ENCODE data around the gene LMNB1.

Gene LMNB1

GRCh38 chr5:126866851-126867636, 90.1 kb downstream of the LMNB1 start:
- Histone ChIP-seq H3K4me3 (ENCODE audit: low read length in 2 of 2) (no peak overlapping the region), H3K9ac (ENCODE audit: low read depth in 1 of 2, low read length in 2 of 2) (no peak overlapping the region), H3K27ac (ENCODE audit: low read depth in 2 of 2, low read length in 2 of 2) (no peak overlapping the region), H3K4me1 (ENCODE audit: control insufficient read depth in 2 of 2, insufficient read depth in 2 of 2, low read length in 2 of 2) (no peaks in the 10 kb centered on the region), H3K36me3 (ENCODE audit: control insufficient read depth in 2 of 2, insufficient read depth in 2 of 2, low read length in 2 of 2) (peaks cover 2 to 5% of the 10 kb centered on the region in 2 donors), H3K27me3 (ENCODE audit: control insufficient read depth in 2 of 2, insufficient read depth in 2 of 2, low read length in 2 of 2) (no peaks in the 10 kb centered on the region), H3K9me3 (ENCODE audit: control insufficient read depth in 2 of 2, low read length in 2 of 2) (no peaks in the 10 kb centered on the region)

DNA sequence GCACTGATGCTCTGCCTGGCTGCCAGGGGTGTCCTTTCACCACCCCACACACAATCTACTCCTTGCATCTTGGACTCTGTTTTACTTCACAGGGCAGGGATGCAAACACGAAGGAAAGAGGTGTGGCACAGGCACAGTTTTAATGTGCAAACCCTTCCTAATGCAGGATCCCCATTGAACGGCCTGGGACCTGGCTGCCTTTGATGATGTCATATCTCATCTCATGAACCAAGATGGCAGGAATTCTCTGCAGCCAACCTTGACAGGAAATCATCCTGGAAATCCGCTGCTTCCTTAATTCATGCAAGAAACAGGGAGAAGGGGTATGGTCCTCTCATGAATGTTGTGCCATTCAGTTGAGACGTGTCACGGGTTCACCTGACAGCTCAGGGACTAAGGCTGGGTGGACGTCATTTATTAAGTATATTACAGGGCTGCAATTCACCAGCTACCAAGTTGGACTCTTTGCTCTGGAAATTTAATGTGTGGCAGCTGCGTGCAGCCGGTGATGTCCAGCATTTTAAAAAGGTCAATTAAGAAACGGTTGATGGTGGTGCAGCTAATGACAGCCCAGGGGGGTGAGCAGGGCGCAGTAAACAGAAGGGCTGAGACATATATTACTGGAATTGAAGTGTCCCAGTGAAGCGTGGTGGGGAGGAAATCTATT, 91.5 kb downstream of the LMNB1 start:
- Histone ChIP-seq H3K27ac (ENCODE audit: low read depth in 2 of 2, low read length in 2 of 2) (no peak overlapping the region), H3K36me3 (ENCODE audit: control insufficient read depth in 2 of 2, insufficient read depth in 2 of 2, low read length in 2 of 2) (peaks cover 2 to 12% of the 10 kb centered on the region in 2 donors), H3K27me3 (ENCODE audit: control insufficient read depth in 2 of 2, insufficient read depth in 2 of 2, low read length in 2 of 2) (no peaks in the 10 kb centered on the region), H3K9me3 (ENCODE audit: control insufficient read depth in 2 of 2, low read length in 2 of 2) (no peaks in the 10 kb centered on the region), H3K4me3 (ENCODE audit: low read length in 2 of 2) (peak overlapping the region in 1 of 2 donors; percentile 44), H3K9ac (ENCODE audit: low read depth in 1 of 2, low read length in 2 of 2) (peak overlapping the region in 1 of 2 donors; percentile 6), H3K4me1 (ENCODE audit: control insufficient read depth in 2 of 2, insufficient read depth in 2 of 2, low read length in 2 of 2) (no peaks in the 10 kb centered on the region)

DNA sequence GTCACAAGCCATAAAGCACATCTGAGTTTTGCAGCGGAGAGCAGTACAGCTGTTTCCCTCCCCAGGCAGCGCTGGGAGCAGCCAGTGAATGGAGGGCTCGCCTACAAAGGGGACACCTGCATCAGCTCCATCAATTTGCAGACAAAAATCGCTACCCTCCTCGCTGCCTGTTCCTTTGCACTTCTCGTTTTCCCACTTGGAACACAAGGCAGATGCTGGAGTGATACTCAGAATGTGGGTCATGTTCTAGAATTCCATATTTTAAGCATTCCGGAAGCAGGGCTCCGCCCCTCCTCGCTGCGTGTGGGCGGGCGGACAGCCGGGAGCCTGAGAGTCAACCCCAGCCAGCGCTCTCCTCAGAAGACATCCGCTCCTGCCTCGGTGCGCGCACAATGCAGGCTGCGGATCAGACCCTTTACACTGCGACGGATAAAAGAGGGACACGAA, 92.1 kb downstream of the LMNB1 start:
- Histone ChIP-seq H3K36me3 (ENCODE audit: control insufficient read depth in 2 of 2, insufficient read depth in 2 of 2, low read length in 2 of 2) (peaks cover 2 to 12% of the 10 kb centered on the region in 2 donors), H3K9me3 (ENCODE audit: control insufficient read depth in 2 of 2, low read length in 2 of 2) (no peaks in the 10 kb centered on the region), H3K4me3 (ENCODE audit: low read length in 2 of 2) (peak overlapping the region in 1 of 2 donors; percentile 44), H3K27me3 (ENCODE audit: control insufficient read depth in 2 of 2, insufficient read depth in 2 of 2, low read length in 2 of 2) (no peaks in the 10 kb centered on the region), H3K27ac (ENCODE audit: low read depth in 2 of 2, low read length in 2 of 2) (no peak overlapping the region), H3K9ac (ENCODE audit: low read depth in 1 of 2, low read length in 2 of 2) (peak overlapping the region in 1 of 2 donors; percentile 6), H3K4me1 (ENCODE audit: control insufficient read depth in 2 of 2, insufficient read depth in 2 of 2, low read length in 2 of 2) (no peaks in the 10 kb centered on the region)

DNA sequence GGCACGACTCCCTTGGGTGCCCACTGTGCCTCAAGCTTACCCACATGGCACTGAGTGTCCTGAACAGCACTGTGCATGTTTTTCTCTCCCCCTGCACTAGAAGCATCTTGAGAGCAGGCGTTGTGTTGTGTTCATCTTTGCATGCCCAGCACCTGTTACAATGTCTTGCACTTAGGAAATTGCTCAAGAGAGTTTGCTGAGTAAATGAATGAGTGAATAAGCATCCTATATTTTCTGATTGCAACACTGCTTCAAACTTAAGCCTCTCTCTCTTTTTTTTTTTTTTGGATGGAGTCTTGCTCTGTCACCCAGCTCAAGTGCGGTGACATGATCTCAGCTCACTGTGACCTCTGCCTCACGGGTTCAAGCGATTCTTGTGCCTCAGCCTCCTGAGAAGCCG, 94.5 kb downstream of the LMNB1 start:
- Histone ChIP-seq H3K27ac (ENCODE audit: low read depth in 2 of 2, low read length in 2 of 2) (no peak overlapping the region), H3K4me3 (ENCODE audit: low read length in 2 of 2) (no peak overlapping the region), H3K9me3 (ENCODE audit: control insufficient read depth in 2 of 2, low read length in 2 of 2) (no peaks in the 10 kb centered on the region), H3K36me3 (ENCODE audit: control insufficient read depth in 2 of 2, insufficient read depth in 2 of 2, low read length in 2 of 2) (peaks cover 2 to 28% of the 10 kb centered on the region in 2 donors), H3K27me3 (ENCODE audit: control insufficient read depth in 2 of 2, insufficient read depth in 2 of 2, low read length in 2 of 2) (no peaks in the 10 kb centered on the region), H3K4me1 (ENCODE audit: control insufficient read depth in 2 of 2, insufficient read depth in 2 of 2, low read length in 2 of 2) (no peaks in the 10 kb centered on the region), H3K9ac (ENCODE audit: low read depth in 1 of 2, low read length in 2 of 2) (no peak overlapping the region)

DNA sequence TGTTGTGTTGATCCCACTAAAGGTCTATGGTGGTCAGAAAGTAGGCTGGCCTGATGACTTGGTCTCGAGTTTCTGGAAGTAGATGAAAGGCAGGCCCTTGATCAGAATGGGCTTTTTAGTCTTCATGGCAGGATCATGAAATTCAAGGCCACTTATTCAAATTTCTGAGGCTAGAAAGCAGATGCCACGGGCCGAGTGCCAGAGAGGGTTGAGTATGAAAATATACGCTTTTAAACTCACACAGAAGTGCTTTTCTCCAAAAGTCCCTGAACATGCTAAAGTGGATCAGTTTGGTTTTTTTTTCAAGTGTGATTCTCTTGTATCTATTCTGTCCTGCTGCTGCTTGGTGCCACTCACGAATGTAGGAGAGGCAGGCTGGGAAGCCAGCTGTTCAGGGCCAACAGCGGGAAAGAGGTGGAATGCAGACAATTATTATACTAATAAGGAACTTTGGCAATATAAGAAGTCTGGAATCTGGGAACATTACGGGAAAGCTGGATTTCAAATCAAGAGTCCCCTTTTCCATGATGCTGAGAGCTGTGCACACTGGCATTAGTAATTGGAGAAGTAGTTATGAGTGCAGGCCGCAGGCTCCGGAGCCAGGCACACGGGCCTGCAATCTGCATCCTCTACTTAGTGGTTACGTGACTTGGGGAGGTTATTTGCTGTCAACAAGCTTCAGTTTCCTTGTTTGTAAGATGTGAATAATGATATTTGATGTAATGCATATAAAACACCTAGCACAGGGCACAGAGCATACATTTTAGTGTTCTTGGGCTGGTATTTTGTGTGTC, 95.8 kb downstream of the LMNB1 start:
- Histone ChIP-seq H3K4me1 (ENCODE audit: control insufficient read depth in 2 of 2, insufficient read depth in 2 of 2, low read length in 2 of 2) (peaks cover 0 to 2% of the 10 kb centered on the region in 2 donors), H3K27ac (ENCODE audit: low read depth in 2 of 2, low read length in 2 of 2) (no peak overlapping the region), H3K9me3 (ENCODE audit: control insufficient read depth in 2 of 2, low read length in 2 of 2) (no peaks in the 10 kb centered on the region), H3K36me3 (ENCODE audit: control insufficient read depth in 2 of 2, insufficient read depth in 2 of 2, low read length in 2 of 2) (peaks cover 8 to 33% of the 10 kb centered on the region in 2 donors), H3K9ac (ENCODE audit: low read depth in 1 of 2, low read length in 2 of 2) (no peak overlapping the region), H3K27me3 (ENCODE audit: control insufficient read depth in 2 of 2, insufficient read depth in 2 of 2, low read length in 2 of 2) (no peaks in the 10 kb centered on the region), H3K4me3 (ENCODE audit: low read length in 2 of 2) (no peak overlapping the region)

DNA sequence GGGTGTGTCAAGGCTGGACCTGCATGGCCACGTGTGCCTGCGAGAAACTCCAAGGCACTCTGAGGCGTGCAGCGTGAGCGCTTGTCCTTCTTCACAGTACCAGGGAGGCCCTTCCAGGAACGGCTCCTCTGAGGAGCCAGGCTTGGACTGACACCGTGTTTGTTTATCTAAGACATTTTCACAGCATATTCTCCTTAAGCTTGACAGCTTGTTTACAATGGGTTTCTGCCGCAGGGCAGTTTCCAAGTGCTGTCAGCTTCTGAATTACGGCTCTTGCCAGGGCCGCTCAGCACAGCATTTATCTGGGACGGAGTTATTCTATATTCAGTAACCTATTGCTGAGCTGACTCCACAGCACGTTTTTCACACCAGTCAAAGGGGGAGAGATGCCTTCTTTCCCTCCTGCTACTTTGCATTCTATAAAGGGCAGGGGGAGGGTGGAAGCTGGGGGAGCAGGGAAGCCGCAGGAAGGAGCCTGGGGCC, 98.4 kb downstream of the LMNB1 start:
- Histone ChIP-seq H3K27me3 (ENCODE audit: control insufficient read depth in 2 of 2, insufficient read depth in 2 of 2, low read length in 2 of 2) (no peaks in the 10 kb centered on the region), H3K4me1 (ENCODE audit: control insufficient read depth in 2 of 2, insufficient read depth in 2 of 2, low read length in 2 of 2) (peaks cover 0 to 4% of the 10 kb centered on the region in 2 donors), H3K9me3 (ENCODE audit: control insufficient read depth in 2 of 2, low read length in 2 of 2) (no peaks in the 10 kb centered on the region), H3K27ac (ENCODE audit: low read depth in 2 of 2, low read length in 2 of 2) (no peak overlapping the region), H3K36me3 (ENCODE audit: control insufficient read depth in 2 of 2, insufficient read depth in 2 of 2, low read length in 2 of 2) (peaks cover 15 to 31% of the 10 kb centered on the region in 2 donors), H3K9ac (ENCODE audit: low read depth in 1 of 2, low read length in 2 of 2) (no peak overlapping the region), H3K4me3 (ENCODE audit: low read length in 2 of 2) (no peak overlapping the region)

- Histone ChIP-seq H3K36me3 (ENCODE audit: control insufficient read depth in 2 of 2, insufficient read depth in 2 of 2, low read length in 2 of 2) (peaks cover 14 to 25% of the 10 kb centered on the region in 2 donors), H3K4me3 (ENCODE audit: low read length in 2 of 2) (no peak overlapping the region), H3K27ac (ENCODE audit: low read depth in 2 of 2, low read length in 2 of 2) (no peak overlapping the region), H3K9me3 (ENCODE audit: control insufficient read depth in 2 of 2, low read length in 2 of 2) (no peaks in the 10 kb centered on the region), H3K27me3 (ENCODE audit: control insufficient read depth in 2 of 2, insufficient read depth in 2 of 2, low read length in 2 of 2) (no peaks in the 10 kb centered on the region), H3K9ac (ENCODE audit: low read depth in 1 of 2, low read length in 2 of 2) (no peak overlapping the region), H3K4me1 (ENCODE audit: control insufficient read depth in 2 of 2, insufficient read depth in 2 of 2, low read length in 2 of 2) (peaks cover 0 to 4% of the 10 kb centered on the region in 2 donors)
These were observed 100.7 kb downstream of the LMNB1 start for GRCh38 chr5:126877602-126878001.

DNA sequence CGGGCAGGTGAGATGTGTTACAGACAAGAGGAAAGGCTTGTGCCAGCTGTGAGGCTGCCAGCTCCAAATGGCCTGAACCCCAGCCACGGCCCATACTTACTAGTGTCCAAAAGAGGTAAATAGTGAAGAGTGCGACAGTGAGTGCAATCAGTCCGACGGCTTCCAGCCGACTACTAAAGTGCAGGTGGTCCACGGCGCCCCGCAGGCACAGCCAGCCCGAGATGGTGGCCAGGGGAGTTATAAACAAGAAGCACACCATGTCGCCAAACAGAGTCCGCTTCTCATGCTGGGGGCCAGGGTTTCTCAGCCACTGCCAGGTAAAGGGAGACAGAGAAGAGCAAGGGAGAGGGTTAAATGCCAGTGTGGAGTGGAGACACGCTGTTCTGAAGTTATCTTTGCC, 101.1 kb downstream of the LMNB1 start:
- no peaks in the 10 kb centered on the region for H3K9me3 ChIP-seq (ENCODE audit: control insufficient read depth in 2 of 2, low read length in 2 of 2)
- no peak overlapping the region for H3K9ac ChIP-seq (ENCODE audit: low read depth in 1 of 2, low read length in 2 of 2)
- H3K4me3 ChIP-seq (ENCODE audit: low read length in 2 of 2) = no peak overlapping the region
- peaks cover 0 to 4% of the 10 kb centered on the region in 2 donors for H3K4me1 ChIP-seq (ENCODE audit: control insufficient read depth in 2 of 2, insufficient read depth in 2 of 2, low read length in 2 of 2)
- H3K36me3 ChIP-seq (ENCODE audit: control insufficient read depth in 2 of 2, insufficient read depth in 2 of 2, low read length in 2 of 2) = peaks cover 14 to 21% of the 10 kb centered on the region in 2 donors
- no peak overlapping the region for H3K27ac ChIP-seq (ENCODE audit: low read depth in 2 of 2, low read length in 2 of 2)
- H3K27me3 ChIP-seq (ENCODE audit: control insufficient read depth in 2 of 2, insufficient read depth in 2 of 2, low read length in 2 of 2) = no peaks in the 10 kb centered on the region

- Histone ChIP-seq H3K9me3 (ENCODE audit: control insufficient read depth in 2 of 2, low read length in 2 of 2) (no peaks in the 10 kb centered on the region), H3K4me1 (ENCODE audit: control insufficient read depth in 2 of 2, insufficient read depth in 2 of 2, low read length in 2 of 2) (peaks cover 0 to 4% of the 10 kb centered on the region in 2 donors), H3K27ac (ENCODE audit: low read depth in 2 of 2, low read length in 2 of 2) (no peak overlapping the region), H3K9ac (ENCODE audit: low read depth in 1 of 2, low read length in 2 of 2) (no peak overlapping the region), H3K36me3 (ENCODE audit: control insufficient read depth in 2 of 2, insufficient read depth in 2 of 2, low read length in 2 of 2) (peaks cover 14 to 21% of the 10 kb centered on the region in 2 donors), H3K27me3 (ENCODE audit: control insufficient read depth in 2 of 2, insufficient read depth in 2 of 2, low read length in 2 of 2) (no peaks in the 10 kb centered on the region), H3K4me3 (ENCODE audit: low read length in 2 of 2) (no peak overlapping the region)
These were observed 101.7 kb downstream of the LMNB1 start for GRCh38 chr5:126878634-126879033.
